Tibial nerve (tissue), 3 donors: ENCODE measurements around the gene C11orf65.

ENCODE experiments used
- POLR2A ChIP-seq, 2 donors: fragments of 450-650 bp; IDR thresholded peaks; one replicate each; pipeline ENCODE4 v1.6.1; 2017; ENCODE audit warnings: antibody characterized with exemption in 2 of 2, mild to moderate bottlenecking in 2 of 2, moderate library complexity in 2 of 2
- TF ChIP-seq, protein P1 (sequence below), 5 experiments: fragments of 200-600 bp in 3 of 5; fragments of 450-650 bp in 2 of 5; sonication (generic) in 3 of 5; IDR thresholded peaks; one replicate each; pipeline ENCODE4 v1.5.1; 2016 to 2019; ENCODE audit warnings: antibody characterized with exemption in 5 of 5, mild to moderate bottlenecking in 3 of 5, moderate library complexity in 2 of 5

DNA sequence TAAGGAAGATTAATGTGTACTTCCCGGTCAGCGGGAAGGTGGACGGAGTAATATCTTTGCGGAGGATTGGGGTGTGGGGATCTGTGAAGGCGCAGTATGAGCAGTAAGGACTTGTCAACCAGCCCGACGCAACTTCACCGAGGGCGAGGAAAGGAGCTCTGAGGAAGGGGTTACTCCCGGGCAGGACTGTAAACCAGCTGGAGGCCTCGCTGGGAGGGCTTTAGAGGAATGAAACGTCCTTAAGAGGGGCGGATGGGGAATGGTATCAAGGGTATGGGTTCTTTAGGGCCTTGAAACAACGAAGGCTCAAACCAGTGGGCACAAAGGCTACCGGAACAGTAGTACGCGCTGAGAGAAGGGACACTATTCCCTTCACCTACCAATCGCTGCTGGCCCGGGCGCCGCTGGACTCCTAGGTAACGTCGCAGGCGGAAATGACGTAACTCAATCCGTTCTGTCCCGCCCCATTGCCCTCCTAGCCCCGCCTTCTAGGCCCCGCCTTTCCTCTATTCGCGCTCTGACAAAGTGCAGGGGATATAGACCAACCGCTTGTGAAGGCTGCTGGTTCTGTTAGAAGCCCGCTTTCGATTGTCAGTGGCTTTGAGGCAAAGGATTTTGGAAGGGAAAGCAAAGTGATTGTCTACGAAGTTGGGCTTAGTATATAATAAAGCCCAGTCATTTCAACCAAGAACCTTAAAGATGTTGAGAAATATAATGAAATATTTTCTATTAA is at the start of gene C11orf65:
- peak; percentile 96 to 99 for TF ChIP-seq POLR2A (IDR thresholded peaks at IDR 0.05)
- TF ChIP-seq, protein P1, sequence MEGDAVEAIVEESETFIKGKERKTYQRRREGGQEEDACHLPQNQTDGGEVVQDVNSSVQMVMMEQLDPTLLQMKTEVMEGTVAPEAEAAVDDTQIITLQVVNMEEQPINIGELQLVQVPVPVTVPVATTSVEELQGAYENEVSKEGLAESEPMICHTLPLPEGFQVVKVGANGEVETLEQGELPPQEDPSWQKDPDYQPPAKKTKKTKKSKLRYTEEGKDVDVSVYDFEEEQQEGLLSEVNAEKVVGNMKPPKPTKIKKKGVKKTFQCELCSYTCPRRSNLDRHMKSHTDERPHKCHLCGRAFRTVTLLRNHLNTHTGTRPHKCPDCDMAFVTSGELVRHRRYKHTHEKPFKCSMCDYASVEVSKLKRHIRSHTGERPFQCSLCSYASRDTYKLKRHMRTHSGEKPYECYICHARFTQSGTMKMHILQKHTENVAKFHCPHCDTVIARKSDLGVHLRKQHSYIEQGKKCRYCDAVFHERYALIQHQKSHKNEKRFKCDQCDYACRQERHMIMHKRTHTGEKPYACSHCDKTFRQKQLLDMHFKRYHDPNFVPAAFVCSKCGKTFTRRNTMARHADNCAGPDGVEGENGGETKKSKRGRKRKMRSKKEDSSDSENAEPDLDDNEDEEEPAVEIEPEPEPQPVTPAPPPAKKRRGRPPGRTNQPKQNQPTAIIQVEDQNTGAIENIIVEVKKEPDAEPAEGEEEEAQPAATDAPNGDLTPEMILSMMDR (IDR thresholded peaks at IDR 0.05) = no peak
